Stimulated activated CD4-positive, alpha-beta T cell treated with anti-CD3 and anti-CD28 coated beads, Interleukin-1b, Interleukin-23, amount 100 ng/mL, for 48 hours (primary cell): Measurements from ENCODE around the gene KLK10.
"Not testable (repeated sequence)": the region's sequence is repeated elsewhere in the genome, so short reads cannot be mapped to it uniquely, and the experiment has no call there.

ENCODE experiments used
- DNase-seq: peaks from one replicate; pipeline ENCODE4 v3.0.0-alpha.2; 2020

Gene KLK10

DNA sequence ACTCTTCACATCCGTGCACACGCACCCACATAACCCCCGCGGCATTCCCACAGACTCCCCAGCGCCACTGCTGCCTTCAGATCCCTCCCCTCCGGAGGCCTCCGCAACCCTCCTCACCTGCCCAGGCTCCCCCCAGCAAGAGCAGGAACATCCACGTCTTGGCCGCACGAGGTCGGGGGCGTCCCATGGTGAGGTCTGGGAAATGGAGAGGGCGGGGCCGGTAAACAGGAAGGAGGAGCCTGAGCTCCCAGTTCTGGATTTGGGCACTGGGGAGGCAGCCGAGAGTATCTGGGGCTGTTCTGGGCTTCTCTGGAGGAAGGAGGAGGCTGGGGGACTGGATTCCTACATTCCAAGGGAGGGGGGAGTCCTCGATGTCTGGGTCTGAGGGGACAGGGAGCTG is 18.5 kb downstream of the KLK10 start:
- no peak for DNase-seq

DNA sequence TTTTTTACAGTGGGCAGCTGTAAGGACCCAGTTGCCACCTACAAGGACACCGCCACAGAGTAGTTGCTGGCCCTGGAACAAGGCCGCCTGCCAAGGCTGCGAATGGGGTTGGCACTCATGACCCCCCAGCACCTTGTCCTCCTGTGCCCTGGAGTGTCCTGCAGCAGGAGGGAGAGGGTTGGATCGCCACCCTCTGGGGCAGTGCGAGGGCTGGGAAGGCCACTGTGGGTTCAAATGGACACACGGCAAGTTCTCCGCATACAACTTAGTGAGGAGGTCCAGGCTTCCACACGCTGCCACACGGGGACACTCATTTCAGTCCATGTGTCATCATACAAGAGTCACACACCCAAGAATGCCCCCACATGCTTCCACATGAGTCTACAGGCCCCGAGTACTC is 19.1 kb downstream of the KLK10 start:
- no peak for DNase-seq

DNA sequence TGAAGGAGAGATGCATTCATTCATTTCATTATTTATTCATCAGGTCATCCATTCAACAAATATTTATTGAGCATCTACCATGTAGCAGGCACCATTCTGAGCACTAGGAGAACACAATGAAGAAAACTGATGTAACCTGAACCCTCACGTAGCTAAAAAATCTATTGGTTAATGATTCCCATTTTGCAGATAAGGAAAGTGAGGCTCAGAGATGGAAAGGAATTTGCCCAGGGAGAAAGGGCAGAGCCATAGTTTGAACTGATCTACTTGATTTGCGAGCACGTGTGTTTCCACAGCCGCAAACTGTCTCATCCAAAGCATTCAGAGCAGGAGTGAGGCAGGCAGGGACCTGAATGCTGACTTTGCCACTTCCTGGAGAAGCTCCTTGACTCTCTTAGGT is 20.8 kb downstream of the KLK10 start:
- DNase-seq, result no peak

DNA sequence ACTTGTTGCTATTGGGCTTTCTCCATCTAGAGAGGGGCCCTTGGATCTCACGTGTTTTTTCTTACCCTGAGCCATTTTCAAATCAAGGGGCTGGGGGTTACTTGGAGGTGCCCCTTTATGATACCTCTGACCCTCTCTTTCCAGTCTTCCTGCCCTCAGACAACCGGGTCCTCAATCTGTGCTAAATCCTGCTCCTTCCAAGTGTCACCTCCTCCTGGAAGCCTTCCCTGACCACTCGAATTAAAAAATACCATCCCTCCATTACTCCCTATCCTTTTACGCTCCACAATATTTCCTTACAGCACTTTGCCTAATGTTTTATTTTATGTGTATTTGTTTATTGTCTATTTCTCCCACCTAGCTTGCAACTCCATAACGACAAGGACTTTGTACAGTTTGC is 21.4 kb downstream of the KLK10 start:
- DNase-seq, result no peak

DNA sequence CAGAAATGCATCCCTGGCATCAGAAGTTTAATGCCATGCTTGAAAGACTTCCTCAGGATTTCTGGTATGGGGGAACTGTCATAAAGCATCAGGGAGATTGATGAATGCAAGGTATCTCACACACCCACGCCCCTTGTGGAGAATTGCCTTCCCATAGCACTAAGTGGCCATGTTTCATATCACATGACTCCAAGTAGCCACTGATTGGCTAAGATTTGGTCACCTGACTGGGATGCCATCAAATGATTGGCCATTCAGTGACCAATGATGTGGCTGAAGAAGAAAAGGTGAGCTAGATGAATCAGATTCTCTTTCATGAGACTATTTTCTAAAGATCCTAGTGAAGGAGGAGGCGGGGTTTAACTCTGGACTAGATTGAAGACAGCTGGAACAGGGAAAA is 25.4 kb downstream of the KLK10 start:
- DNase-seq, result peak; percentile 8

DNA sequence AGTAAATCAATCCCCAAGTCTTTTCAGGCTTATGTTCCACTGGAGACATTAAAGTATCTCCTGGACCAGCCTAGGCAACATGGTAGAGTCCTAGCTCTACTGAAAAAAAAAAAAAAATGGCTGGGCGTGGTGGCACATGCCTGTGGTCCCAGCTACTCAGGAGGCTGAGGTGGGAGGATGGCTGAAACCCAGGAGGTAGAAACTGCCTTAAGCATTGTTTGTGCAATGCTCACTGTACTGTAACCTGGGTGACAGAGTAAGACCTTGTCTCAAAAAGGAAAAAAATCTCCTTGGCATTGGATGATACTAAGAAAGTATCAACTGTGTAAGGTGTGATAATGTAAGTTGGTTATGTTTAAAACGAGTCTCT is 26.9 kb downstream of the KLK10 start:
- DNase-seq, result no peak

DNA sequence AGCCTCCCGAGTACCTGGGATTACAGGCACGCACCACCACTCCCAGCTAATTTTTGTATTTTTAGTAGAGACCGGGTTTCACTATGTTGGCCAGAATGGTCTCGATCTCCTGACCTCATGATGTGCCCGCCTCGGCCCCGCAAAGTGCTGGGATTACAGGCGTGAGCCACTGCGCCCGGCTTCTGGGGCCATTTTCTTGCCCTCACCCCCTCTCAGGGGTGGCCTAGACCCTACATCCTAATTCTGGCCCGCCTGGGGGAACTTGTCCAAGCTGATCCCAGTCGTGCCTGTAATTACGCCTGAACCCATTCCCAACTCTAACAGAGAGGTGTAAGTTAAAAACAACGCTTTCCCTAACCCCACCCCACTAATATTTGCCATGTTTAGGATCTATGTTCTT is 35.1 kb downstream of the KLK10 start:
- not testable (repeated sequence) for DNase-seq

DNA sequence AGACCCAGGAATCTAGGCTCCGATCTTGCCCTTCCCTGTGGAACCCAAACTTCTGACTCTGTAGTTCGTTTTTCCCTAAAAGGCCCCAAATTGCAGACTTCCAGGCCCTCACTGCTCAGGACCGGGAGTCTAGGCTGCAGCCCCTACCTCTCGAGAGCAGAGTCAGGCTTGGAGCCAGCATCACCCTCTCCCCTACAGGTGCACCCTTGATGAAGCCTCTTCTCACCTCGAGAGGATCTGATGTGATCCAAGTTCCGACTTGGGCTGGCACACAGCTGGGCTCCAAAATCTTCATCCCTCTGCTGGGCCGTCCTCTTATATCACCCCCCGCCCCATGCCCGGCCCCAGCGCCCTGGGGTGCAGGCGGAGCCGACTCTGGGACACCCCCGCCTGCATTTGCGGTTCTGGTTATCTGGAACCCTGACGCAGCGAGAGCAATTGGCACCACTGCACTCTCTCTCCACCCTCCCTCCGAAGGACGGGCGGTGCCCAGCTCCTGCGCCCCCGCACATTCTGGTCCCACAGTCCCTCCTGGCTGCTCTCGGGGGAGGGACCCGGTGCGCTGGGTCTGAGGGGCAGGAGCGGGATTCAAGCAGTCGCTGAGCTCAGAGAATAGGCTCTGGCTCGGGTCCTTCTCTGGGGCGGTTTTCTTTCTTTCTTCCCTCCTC is 35.8 kb downstream of the KLK10 start, which contains the start of gene KLK7:
Gene KLK7, minus strand, starts transcription at position 293 of the 668 bp plus-strand sequence. CDS start 1,518 bp downstream, outside the sequence.
- DNase-seq, result no peak

DNA sequence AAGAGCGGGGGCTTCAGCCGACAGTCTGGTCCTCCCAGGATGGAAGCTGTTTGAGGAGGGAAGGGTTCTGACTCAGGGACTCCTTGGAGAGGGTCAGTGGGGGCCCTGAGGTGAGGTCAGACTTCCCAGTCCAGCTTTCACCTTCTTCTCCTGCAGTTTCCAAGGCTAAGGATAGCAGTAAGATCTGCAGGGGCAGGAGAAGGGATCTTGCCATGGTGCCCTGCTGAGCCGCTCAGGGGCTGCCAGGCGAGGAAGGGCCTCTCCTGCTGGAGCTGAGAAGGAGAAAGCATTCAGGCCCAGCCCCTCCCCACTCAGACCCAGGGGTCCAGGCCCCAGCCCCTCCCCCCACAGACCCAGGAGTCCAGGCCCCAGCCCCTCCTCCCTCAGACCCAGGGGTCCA is 37.3 kb downstream of the KLK10 start:
- DNase-seq, result no peak

DNA sequence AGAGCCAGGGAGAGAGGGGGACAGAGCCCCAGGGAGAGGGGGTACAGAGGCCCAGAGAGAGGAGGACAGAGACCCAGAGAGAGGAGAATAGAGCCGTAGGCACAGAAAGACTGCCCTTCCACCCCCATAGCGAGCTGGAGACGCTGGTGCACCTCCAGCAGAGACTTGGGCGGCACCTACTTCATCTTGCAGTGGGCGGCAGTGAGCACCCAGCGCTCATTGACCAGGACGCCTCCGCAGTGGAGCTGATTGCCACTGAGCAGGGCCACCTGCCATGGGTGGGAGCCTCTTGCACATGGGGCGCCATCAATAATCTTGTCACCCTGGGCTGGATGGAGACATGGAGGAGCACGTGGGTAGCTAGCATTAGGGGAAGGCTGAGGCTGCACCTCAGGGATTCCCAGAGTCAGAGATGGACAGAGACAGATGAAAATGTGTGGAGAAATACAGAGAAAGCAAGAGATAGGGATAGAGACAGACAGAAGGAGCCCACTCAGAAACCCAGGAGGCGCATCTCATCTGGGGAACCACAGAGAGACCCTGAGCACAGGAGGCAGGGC is 37.8 kb downstream of the KLK10 start:
- DNase-seq, result no peak

DNA sequence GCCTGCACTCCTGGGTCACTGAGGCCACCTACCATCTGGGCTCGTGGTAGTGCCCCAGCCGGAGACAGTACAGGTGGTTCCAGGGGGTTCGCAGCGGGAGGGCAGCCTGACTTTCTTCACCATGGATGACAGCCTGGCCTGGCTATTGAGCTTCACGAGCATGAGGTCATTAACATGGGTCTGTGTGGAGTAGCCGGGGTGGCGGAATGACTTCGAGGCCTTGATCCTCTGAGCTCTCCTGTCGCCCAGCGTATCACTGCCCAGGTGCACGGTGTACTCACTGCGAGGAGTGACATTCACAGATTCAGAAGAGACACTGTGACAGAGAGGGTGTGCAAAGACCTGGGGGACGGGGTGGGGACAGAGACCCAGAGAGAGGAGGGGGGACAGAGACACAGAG is 39.3 kb downstream of the KLK10 start:
- DNase-seq, result no peak

DNA sequence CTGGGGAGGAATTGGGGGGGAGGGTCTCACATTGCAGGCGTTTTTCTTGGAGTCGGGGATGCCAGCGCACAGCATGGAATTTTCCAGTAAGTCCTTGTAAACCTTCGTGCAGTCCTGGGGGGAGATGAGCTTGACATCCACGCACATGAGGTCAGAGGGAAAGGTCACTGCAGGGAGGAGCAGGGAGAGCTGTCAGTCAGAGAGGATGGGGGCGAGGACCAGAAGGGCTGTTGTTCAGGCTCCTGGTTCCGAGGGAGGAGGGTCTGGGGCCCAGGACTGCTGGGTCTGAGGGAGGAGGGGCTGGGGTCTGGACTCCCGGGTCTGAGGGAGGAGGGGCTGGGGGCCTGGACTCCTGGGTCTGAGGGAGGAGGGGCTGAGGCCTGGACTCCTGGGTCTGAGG is 39.8 kb downstream of the KLK10 start:
- DNase-seq, result no peak

DNA sequence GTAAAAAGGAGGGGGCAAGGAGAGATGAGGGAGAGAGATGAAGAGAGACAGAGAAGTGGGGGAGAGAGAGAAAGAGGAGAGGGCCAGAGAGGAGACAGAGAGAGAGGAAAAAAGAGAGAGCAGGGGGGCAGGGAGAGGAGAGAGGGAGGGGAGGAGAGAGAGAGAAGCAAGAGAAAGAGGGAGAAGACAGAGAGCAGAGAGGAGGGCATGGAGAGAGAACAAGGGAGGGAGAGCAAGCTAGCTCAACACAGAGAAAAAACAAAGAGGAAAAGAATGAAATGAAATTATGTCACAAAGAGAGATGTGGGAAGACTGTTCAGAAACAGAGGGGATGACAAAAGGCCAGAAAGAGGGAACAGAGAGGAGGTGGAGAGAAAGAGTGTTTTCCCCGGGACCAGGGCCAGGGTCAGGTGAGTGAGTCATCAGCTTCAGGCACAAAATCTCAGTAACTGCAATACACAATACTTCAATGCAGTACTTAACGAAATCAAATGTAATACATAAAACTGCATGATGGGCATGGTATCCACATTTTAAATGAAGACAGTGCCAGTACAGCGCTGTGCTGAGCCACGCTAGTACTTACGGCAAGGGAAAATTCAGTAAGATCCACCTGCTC is 40.6 kb downstream of the KLK10 start:
- no peak for DNase-seq

DNA sequence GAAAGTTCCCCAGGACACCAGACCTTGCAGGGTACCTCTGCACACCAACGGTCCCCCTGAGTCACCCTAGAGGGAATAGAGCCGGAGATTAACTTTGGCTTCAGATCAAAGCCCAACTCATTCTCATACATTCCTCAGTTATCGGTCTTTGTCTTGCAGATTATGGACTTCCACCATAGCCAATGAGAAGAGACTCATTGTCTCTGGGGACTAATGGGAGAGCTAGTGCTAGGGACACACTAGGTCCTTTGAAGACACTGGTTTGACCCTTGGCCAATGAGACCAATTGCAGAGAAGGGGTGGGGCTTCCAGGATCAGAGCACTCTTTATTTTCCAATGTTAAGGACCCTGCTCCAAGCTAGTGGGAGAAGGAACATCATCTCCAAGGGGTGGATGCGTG is 41.9 kb downstream of the KLK10 start:
- DNase-seq, result no peak

DNA sequence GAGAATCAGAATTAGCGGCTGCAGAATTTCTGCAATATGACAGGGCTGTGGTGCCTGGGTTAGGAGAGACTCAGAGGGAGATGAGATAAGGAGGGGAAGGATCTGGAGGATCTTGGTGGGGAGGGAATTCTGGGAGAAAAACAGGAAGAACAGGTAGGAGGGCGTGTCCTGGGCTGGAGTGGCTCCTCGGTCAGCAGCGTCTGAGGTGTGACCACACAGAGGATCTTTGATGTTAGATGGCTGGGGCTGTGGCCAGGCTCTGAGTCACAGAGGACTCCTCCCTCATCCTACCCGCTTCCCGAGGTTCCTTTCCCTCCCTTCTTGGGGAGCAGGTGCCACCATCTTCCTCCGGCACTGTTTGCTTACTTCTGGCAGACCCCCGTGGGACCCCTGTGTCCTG is 43.7 kb downstream of the KLK10 start:
- no peak for DNase-seq

DNA sequence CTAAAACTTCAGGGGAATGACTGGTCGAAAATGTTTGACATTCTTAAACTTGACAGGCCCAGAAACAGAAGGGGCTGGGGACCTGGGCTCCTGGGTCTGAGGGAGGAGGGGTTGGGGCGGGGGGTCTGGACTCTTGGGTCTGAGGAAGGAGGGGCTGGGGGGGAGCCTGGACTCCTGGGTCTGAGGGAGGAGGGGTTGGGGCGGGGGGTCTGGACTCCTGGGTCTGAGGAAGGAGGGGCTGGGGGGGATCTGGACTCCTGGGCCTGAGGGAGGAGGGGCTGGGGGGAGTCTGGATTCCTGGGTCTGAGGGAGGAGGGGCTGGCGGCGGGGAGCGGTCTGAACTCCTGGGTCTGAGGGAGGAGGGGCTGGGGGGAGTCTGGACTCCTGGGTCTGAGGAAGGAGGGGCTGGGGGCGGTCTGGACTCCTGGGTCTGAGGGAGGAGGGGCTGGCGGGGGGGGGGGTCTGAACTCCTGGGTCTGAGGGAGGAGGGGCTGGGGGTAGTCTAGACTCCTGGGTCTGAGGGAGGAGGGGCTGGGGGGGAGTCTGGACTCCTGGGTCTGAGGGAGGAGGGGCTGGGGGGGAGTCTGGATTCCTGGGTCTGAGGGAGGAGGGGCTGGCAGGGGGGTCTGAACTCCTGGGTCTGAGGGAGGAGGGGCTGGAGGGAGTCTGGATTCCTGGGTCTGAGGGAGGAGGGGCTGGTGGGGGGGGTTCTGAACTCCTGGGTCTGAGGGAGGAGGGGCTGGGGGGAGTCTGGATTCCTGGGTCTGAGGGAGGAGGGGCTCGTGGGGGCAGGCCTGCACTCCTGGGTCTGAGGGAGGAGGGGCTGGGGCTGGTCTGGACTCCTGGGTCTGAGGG is 44.6 kb downstream of the KLK10 start:
- no peak for DNase-seq

DNA sequence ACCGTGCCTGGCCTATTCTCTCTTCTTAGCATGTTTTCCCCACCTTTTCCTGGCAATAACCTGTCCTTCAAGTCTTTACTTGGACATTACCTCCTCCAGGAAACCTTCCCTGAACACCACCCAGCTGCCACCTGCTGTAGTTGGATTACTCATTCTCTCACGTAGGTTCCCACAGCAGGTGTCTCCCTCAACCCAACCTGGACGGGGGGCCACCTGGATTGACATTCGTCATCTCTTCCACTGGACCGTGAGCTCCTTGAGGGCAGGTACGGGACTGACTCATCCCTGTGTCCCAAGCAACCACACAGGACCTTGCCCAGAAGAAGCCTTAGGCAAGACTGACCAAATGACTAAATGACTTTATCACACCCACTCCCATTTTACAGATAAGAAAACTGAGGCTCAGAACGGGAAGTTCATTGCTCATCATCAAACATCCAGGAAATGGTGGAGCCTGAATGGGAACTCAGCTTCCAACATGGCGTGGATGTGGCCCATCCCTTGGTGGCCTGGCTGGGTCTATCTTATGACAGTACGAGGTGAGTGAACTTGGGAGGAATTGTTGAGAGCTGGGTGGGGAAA is 46.6 kb downstream of the KLK10 start:
- DNase-seq, result no peak

DNA sequence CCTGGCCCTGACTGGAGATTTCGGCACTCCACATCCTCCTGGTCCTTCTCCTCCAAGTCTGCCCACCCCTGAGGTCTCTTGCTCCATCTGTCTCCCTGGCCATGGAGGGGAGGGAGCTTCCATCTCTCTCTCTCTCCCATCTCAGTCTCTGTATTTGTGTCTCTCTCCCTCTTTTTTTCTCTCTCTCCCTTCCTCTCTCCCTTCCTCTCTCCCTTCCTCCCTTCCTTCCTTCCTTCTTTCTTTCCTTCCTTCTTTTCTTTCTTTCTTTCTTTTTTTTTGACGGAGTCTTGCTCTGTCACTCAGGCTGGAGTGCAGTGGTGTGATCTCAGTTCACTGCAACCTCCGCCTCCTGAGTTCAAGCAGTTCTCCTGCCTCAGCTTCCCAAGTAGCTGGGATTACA is 49.7 kb downstream of the KLK10 start:
- not testable (repeated sequence) for DNase-seq

DNA sequence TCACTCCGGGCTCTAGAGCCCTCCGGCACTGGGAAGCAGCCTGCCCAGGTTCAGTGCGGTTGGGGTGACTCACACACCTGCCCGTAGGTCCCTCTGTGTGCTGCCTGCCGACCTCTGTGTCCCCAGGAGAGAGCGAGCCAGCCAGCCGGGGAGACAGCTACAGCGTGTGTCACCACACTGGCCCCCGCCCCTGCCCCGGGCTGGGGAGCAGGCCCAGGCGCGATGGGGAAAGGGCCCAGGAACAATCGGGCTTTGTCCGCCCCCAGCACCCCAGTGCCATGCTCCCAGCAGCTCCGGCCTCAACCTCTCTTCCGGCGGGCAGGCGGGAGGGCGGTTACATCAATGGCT is 50.1 kb downstream of the KLK10 start, which contains the start of gene KLK6:
Gene KLK6, minus strand, starts transcription at position 179 of the 348 bp plus-strand sequence. CDS start 1,487 bp downstream, outside the sequence.
- no peak for DNase-seq

DNA sequence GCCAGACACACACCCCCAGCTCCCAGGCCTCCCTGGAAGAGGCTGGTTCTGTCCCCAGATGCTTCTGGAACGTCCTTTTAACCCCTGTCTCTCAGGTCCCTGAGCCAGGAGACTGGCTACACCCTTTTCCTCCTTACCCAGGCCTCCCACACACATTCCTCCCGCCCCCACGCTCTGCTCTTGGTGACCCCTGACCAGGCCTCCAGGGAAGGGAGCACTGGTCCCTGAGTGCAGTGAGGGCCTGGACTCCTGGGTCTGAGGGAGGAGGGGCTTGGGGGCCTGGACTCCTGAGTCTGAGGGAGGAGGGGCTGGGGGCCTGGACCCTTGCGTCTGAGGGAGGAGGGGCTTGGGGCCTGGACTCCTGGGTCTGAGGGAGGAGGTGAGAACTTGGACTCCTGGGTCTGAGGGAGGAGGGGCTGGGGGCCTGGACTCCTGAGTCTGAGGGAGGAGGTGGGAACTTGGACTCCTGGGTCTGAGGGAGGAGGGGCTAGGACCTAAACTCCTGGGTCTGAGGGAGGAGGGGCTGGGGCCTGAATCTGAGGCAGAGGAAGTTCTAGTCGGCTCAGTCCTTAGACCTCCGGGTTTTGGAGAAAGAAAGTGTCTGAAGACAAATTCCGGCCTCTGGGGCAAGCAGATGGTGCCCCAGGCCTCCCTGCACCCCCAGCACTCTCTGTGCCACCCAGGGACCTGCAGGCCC is 50.6 kb downstream of the KLK10 start:
- no peak for DNase-seq

DNA sequence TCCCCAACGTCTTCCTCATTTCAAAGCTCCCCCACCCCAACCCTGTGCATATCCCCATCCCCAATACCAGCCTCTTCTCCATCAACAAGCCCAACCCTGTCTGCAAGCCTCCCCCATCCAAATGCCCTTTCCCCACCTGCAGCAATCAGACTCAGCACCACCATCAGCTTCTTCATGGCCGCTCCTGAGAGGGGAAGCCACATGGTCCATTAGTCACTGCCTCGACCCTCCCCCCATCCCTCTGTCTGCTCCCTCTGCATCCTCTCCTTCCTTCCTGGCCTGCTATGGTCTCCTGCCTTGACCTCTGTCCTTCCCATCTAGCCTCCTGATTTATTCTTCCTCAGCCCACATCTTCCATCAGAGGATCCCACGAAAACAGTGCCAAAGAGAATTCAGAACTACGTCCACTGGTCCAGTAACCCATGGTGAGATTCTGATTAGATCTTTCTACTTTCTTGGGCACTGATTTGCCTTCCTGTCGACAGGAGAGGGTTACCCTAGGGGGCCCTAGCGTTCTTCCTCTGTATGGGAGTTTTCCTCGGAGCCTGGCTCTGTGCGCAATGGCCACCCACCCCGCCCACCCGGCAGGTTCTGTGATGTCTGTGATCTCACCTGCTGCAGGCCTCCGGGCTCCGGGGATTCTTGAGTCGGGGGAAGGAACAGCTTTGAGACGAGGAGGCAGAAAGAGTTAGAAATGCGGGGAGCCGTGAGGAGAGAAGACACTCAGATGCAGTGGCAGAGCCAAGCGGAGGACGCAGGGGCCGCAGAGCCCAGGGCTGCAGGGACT is 51.4 kb downstream of the KLK10 start:
- no peak for DNase-seq

DNA sequence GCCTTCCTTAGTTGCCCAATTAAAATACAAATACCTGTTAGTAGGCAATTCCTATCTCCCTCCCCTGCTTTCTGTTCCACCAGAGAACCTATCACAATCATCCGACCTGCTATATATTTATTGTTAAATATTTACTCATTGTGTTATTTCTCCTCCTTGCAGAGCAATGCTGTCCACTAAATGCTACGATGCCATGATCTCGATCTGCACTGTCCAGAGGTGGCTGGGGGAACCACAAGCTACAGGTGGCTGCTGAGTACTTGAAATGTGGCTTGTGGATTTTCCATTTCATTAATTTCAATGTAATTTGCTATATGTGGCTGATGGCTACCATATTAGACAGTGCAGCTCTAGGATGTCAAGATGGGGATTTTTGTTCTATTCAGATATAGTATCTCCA is 55.2 kb downstream of the KLK10 start:
- DNase-seq, result no peak
